WTC11 (cell line): ENCODE measurements around the gene FPR1. TPM values are rescaled to one million over a fixed set of nuclear protein-coding genes. Genes with fewer than 3 reads are reported as not detected.

ENCODE experiments used
- ATAC-seq: fragments of 200-7000 bp; cut with Tn5 transposase; 2 replicates; pipeline ENCODE4 v1.10.0; 2021; ENCODE audit warnings: mild to moderate bottlenecking, moderate library complexity
- CTCF ChIA-PET: fragments of 300-600 bp; sonication (Branson Sonifier 250); formaldehyde crosslinking; loops from one replicate; lab custom pipeline; 2021; ENCODE audit warnings: antibody characterized with exemption; lab: Charles Lee
- POLR2A ChIA-PET: fragments of 350-600 bp; sonication (Branson Sonifier 250); formaldehyde crosslinking; loops from one replicate; lab custom pipeline; 2021; ENCODE audit warnings: antibody characterized with exemption; lab: Charles Lee
- DNase-seq: peaks from one replicate; pipeline ENCODE4 v3.0.0; 2021; ENCODE audit warnings: low spot score
- H3K27ac Mint-ChIP-seq: 2 replicates; pipeline ENCODE4 v1.8.0; 2021; ENCODE audit warnings: mixed read lengths
- H3K27me3 Mint-ChIP-seq: 2 replicates; pipeline ENCODE4 v1.8.0; 2021; ENCODE audit warnings: low read depth, mild to moderate bottlenecking, moderate library complexity, mixed read lengths
- H3K36me3 Mint-ChIP-seq: 2 replicates; pipeline ENCODE4 v1.8.0; 2021; ENCODE audit warnings: mixed read lengths
- H3K4me1 Mint-ChIP-seq: 2 replicates; pipeline ENCODE4 v1.8.0; 2022; ENCODE audit warnings: mixed read lengths
- H3K4me3 Mint-ChIP-seq: 2 replicates; pipeline ENCODE4 v1.8.0; 2021; ENCODE audit warnings: mild to moderate bottlenecking, moderate library complexity, mixed read lengths
- H3K9me3 Mint-ChIP-seq: 2 replicates; pipeline ENCODE4 v1.8.0; 2021; ENCODE audit warnings: mixed read lengths
- EMX1 ChIP-seq: fragments of 250-450 bp; sonication (Bioruptor Pico); IDR thresholded peaks from 2 replicates; pipeline ENCODE4 v1.8.0; 2021; ENCODE audit warnings: mild to moderate bottlenecking
- ETV6 ChIP-seq: sonication (generic); formaldehyde crosslinking; IDR thresholded peaks from 2 replicates; pipeline ENCODE4 v1.8.1; 2022; ENCODE audit warnings: mild to moderate bottlenecking, missing genetic modification reagents
- GABPB1 ChIP-seq: sonication (generic); formaldehyde crosslinking; IDR thresholded peaks from 2 replicates; pipeline ENCODE4 v1.8.1; 2023; ENCODE audit warnings: mild to moderate bottlenecking, missing genetic modification reagents
- GRHL2 ChIP-seq: fragments of 250-450 bp; sonication (Bioruptor Pico); IDR thresholded peaks from 2 replicates; pipeline ENCODE4 v1.8.0; 2022; ENCODE audit warnings: mild to moderate bottlenecking, moderate library complexity; ENCODE audit not compliant: insufficient replicate concordance, severe bottlenecking
- PRRX2 ChIP-seq: fragments of 250-450 bp; sonication (Bioruptor Pico); IDR thresholded peaks from 2 replicates; pipeline ENCODE4 v1.8.0; 2021; ENCODE audit warnings: mild to moderate bottlenecking
- RELA ChIP-seq: sonication (generic); formaldehyde crosslinking; IDR thresholded peaks from 2 replicates; pipeline ENCODE4 v1.8.1; 2022; ENCODE audit warnings: missing genetic modification reagents, mild to moderate bottlenecking, borderline replicate concordance
- SP1 ChIP-seq: sonication (generic); formaldehyde crosslinking; conservative IDR thresholded peaks from 2 replicates; pipeline ENCODE4 v1.8.1; 2022; ENCODE audit warnings: missing genetic modification reagents
- ZNF138 ChIP-seq: sonication (generic); formaldehyde crosslinking; conservative IDR thresholded peaks from 2 replicates; pipeline ENCODE4 v1.8.1; 2022; ENCODE audit warnings: mild to moderate bottlenecking, moderate library complexity, missing genetic modification reagents
- ZNF263 ChIP-seq: sonication (generic); formaldehyde crosslinking; IDR thresholded peaks from 2 replicates; pipeline ENCODE4 v1.8.1; 2022; ENCODE audit warnings: low read depth, mild to moderate bottlenecking, moderate library complexity, missing genetic modification reagents
- ZNF423 ChIP-seq: fragments of 250-450 bp; sonication (Bioruptor Pico); IDR thresholded peaks from 2 replicates; pipeline ENCODE4 v2.1.2; 2022; ENCODE audit warnings: mild to moderate bottlenecking, moderate library complexity
- total RNA-seq: library from RNA; stranded (reverse); gene quantifications from 3 replicates; pipeline ENCODE4 v1.2.3, GENCODE V29; 2021
- TF ChIP-seq, protein P1 (sequence below): sonication (generic); formaldehyde crosslinking; IDR thresholded peaks from 2 replicates; pipeline ENCODE4 v1.8.0; 2022; ENCODE audit warnings: missing genetic modification reagents
- TF ChIP-seq, protein P2 (sequence below): sonication (generic); formaldehyde crosslinking; conservative IDR thresholded peaks from 2 replicates; pipeline ENCODE4 v1.8.1; 2022; ENCODE audit warnings: mild to moderate bottlenecking, missing genetic modification reagents
- TF ChIP-seq, protein P3 (sequence below): sonication (generic); formaldehyde crosslinking; IDR thresholded peaks from 2 replicates; pipeline ENCODE4 v1.8.0; 2022; ENCODE audit warnings: mild to moderate bottlenecking, missing genetic modification reagents
- TF ChIP-seq, protein P4 (sequence below): sonication (generic); formaldehyde crosslinking; IDR thresholded peaks from 2 replicates; pipeline ENCODE4 v1.8.1; 2022; ENCODE audit warnings: missing genetic modification reagents, borderline replicate concordance
- TF ChIP-seq, protein P5 (sequence below): fragments of 250-450 bp; sonication (Bioruptor Pico); IDR thresholded peaks from 2 replicates; pipeline ENCODE4 v1.9.0; 2021; ENCODE audit warnings: mild to moderate bottlenecking, borderline replicate concordance
- TF ChIP-seq, protein P6 (sequence below): fragments of 250-450 bp; sonication (Bioruptor Pico); IDR thresholded peaks from 2 replicates; pipeline ENCODE4 v1.9.0; 2021; ENCODE audit warnings: moderate library complexity, mild to moderate bottlenecking, inconsistent platforms, borderline replicate concordance

The FPR1 gene
- total RNA-seq, 1 experiment from 2014 or later = 0.72 TPM

DNA sequence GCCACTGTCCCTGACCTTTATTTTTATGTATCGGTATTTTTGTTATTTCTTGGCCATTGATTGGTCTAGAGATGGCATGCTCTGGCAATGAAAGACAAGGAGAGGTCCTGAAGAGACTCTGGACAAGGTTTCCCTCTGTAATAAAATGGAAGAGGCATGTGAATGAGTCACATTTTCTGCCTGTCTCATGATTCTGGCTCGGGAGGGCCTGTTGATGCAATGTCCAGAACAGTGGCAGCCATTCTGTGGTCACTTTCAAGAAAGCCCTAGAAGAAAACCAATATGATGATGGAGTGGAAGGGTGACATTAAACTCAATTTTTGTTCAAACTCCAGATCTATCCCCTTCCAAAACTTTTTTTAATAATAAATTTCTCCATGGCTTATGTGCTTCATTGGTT, 41.3 kb upstream of the FPR1 start:
- Mint-ChIP-seq H3K27ac (no peak overlapping the region), H3K27me3 (peaks cover 7% of the 10 kb centered on the region), H3K4me1 (no peaks in the 10 kb centered on the region)
- POLR2A ChIA-PET = no interaction called here
- TF ChIP-seq EMX1 (CRISPR knock-in tag) = no peak
- TF ChIP-seq, protein P1, sequence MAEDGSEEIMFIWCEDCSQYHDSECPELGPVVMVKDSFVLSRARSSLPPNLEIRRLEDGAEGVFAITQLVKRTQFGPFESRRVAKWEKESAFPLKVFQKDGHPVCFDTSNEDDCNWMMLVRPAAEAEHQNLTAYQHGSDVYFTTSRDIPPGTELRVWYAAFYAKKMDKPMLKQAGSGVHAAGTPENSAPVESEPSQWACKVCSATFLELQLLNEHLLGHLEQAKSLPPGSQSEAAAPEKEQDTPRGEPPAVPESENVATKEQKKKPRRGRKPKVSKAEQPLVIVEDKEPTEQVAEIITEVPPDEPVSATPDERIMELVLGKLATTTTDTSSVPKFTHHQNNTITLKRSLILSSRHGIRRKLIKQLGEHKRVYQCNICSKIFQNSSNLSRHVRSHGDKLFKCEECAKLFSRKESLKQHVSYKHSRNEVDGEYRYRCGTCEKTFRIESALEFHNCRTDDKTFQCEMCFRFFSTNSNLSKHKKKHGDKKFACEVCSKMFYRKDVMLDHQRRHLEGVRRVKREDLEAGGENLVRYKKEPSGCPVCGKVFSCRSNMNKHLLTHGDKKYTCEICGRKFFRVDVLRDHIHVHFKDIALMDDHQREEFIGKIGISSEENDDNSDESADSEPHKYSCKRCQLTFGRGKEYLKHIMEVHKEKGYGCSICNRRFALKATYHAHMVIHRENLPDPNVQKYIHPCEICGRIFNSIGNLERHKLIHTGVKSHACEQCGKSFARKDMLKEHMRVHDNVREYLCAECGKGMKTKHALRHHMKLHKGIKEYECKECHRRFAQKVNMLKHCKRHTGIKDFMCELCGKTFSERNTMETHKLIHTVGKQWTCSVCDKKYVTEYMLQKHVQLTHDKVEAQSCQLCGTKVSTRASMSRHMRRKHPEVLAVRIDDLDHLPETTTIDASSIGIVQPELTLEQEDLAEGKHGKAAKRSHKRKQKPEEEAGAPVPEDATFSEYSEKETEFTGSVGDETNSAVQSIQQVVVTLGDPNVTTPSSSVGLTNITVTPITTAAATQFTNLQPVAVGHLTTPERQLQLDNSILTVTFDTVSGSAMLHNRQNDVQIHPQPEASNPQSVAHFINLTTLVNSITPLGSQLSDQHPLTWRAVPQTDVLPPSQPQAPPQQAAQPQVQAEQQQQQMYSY (CRISPR knock-in tag) = no peak
- TF ChIP-seq, protein P2, sequence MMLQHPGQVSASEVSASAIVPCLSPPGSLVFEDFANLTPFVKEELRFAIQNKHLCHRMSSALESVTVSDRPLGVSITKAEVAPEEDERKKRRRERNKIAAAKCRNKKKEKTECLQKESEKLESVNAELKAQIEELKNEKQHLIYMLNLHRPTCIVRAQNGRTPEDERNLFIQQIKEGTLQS (CRISPR knock-in tag) = no peak
- TF ChIP-seq PRRX2 (CRISPR knock-in tag) = no peak
- TF ChIP-seq GABPB1 = no peak
- no peak for TF ChIP-seq GRHL2 (CRISPR knock-in tag)
- TF ChIP-seq, protein P3, sequence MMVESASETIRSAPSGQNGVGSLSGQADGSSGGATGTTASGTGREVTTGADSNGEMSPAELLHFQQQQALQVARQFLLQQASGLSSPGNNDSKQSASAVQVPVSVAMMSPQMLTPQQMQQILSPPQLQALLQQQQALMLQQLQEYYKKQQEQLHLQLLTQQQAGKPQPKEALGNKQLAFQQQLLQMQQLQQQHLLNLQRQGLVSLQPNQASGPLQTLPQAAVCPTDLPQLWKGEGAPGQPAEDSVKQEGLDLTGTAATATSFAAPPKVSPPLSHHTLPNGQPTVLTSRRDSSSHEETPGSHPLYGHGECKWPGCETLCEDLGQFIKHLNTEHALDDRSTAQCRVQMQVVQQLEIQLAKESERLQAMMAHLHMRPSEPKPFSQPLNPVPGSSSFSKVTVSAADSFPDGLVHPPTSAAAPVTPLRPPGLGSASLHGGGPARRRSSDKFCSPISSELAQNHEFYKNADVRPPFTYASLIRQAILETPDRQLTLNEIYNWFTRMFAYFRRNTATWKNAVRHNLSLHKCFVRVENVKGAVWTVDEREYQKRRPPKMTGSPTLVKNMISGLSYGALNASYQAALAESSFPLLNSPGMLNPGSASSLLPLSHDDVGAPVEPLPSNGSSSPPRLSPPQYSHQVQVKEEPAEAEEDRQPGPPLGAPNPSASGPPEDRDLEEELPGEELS = no peak
- TF ChIP-seq SP1 (CRISPR knock-in tag) = no peak
- TF ChIP-seq, protein P4, sequence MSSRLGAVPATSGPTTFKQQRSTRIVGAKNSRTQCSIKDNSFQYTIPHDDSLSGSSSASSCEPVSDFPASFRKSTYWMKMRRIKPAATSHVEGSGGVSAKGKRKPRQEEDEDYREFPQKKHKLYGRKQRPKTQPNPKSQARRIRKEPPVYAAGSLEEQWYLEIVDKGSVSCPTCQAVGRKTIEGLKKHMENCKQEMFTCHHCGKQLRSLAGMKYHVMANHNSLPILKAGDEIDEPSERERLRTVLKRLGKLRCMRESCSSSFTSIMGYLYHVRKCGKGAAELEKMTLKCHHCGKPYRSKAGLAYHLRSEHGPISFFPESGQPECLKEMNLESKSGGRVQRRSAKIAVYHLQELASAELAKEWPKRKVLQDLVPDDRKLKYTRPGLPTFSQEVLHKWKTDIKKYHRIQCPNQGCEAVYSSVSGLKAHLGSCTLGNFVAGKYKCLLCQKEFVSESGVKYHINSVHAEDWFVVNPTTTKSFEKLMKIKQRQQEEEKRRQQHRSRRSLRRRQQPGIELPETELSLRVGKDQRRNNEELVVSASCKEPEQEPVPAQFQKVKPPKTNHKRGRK (CRISPR knock-in tag) = no peak
- TF ChIP-seq, protein P5, sequence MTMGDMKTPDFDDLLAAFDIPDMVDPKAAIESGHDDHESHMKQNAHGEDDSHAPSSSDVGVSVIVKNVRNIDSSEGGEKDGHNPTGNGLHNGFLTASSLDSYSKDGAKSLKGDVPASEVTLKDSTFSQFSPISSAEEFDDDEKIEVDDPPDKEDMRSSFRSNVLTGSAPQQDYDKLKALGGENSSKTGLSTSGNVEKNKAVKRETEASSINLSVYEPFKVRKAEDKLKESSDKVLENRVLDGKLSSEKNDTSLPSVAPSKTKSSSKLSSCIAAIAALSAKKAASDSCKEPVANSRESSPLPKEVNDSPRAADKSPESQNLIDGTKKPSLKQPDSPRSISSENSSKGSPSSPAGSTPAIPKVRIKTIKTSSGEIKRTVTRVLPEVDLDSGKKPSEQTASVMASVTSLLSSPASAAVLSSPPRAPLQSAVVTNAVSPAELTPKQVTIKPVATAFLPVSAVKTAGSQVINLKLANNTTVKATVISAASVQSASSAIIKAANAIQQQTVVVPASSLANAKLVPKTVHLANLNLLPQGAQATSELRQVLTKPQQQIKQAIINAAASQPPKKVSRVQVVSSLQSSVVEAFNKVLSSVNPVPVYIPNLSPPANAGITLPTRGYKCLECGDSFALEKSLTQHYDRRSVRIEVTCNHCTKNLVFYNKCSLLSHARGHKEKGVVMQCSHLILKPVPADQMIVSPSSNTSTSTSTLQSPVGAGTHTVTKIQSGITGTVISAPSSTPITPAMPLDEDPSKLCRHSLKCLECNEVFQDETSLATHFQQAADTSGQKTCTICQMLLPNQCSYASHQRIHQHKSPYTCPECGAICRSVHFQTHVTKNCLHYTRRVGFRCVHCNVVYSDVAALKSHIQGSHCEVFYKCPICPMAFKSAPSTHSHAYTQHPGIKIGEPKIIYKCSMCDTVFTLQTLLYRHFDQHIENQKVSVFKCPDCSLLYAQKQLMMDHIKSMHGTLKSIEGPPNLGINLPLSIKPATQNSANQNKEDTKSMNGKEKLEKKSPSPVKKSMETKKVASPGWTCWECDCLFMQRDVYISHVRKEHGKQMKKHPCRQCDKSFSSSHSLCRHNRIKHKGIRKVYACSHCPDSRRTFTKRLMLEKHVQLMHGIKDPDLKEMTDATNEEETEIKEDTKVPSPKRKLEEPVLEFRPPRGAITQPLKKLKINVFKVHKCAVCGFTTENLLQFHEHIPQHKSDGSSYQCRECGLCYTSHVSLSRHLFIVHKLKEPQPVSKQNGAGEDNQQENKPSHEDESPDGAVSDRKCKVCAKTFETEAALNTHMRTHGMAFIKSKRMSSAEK (CRISPR knock-in tag) = no peak
- TF ChIP-seq ZNF423 (CRISPR knock-in tag) = no peak
- no peak for TF ChIP-seq ZNF263
- no peak for TF ChIP-seq ETV6 (CRISPR knock-in tag)
- TF ChIP-seq, protein P6, sequence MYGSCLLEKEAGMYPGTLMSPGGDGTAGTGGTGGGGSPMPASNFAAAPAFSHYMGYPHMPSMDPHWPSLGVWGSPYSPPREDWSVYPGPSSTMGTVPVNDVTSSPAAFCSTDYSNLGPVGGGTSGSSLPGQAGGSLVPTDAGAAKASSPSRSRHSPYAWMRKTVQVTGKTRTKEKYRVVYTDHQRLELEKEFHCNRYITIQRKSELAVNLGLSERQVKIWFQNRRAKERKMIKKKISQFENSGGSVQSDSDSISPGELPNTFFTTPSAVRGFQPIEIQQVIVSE = no peak
- no peak for TF ChIP-seq ZNF138 (CRISPR knock-in tag)
- no peak for TF ChIP-seq RELA (CRISPR knock-in tag)
- TF ChIP-seq, all 79 proteins: peak for 0
- ATAC-seq = no peak
- H3K4me3 Mint-ChIP-seq = no peak overlapping the region
- CTCF ChIA-PET = no interaction called here
- H3K36me3 Mint-ChIP-seq = no peaks in the 10 kb centered on the region
- H3K9me3 Mint-ChIP-seq = peaks cover 17% of the 10 kb centered on the region
- no peak for DNase-seq
